Neural progenitor cell (in vitro differentiated cells): ENCODE measurements around the gene PPM1A.

Experiments used
- EZH2 ChIP-seq: fragments of 200-600 bp; sonication (generic); IDR thresholded peaks from 2 replicates; pipeline ENCODE4 v1.6.1; 2017; ENCODE audit warnings: antibody characterized with exemption, mild to moderate bottlenecking, moderate library complexity
- TF ChIP-seq, protein P1 (sequence below): fragments of 200-600 bp; sonication (generic); IDR thresholded peaks from 2 replicates; pipeline ENCODE4 v1.5.1; 2017; ENCODE audit warnings: antibody characterized with exemption, mild to moderate bottlenecking

GRCh38 chr14:60214415-60215126 is 34.5 kb upstream of the PPM1A start:
- TF ChIP-seq, protein P1, sequence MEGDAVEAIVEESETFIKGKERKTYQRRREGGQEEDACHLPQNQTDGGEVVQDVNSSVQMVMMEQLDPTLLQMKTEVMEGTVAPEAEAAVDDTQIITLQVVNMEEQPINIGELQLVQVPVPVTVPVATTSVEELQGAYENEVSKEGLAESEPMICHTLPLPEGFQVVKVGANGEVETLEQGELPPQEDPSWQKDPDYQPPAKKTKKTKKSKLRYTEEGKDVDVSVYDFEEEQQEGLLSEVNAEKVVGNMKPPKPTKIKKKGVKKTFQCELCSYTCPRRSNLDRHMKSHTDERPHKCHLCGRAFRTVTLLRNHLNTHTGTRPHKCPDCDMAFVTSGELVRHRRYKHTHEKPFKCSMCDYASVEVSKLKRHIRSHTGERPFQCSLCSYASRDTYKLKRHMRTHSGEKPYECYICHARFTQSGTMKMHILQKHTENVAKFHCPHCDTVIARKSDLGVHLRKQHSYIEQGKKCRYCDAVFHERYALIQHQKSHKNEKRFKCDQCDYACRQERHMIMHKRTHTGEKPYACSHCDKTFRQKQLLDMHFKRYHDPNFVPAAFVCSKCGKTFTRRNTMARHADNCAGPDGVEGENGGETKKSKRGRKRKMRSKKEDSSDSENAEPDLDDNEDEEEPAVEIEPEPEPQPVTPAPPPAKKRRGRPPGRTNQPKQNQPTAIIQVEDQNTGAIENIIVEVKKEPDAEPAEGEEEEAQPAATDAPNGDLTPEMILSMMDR = no peak
- TF ChIP-seq EZH2 = no peak
